B cell (primary cell): ENCODE data around the gene RAC2. TPM values are rescaled to one million over a fixed set of nuclear protein-coding genes. Genes with fewer than 3 reads are reported as not detected.

Experiments
- ATAC-seq: fragments of 200-7000 bp; cut with Tn5 transposase; one replicate; pipeline ENCODE4 v1.10.0; 2021; ENCODE audit warnings: low read depth, mild to moderate bottlenecking, moderate number of reproducible peaks, moderate library complexity
- CTCF ChIA-PET: fragments of 350-600 bp; sonication (Branson Sonifier 250); formaldehyde crosslinking; loops from one replicate; lab custom pipeline; 2021; ENCODE audit warnings: antibody characterized with exemption, inconsistent platforms; lab: Charles Lee
- POLR2A ChIA-PET: fragments of 350-600 bp; sonication (Branson Sonifier 250); formaldehyde crosslinking; loops from one replicate; lab custom pipeline; 2021; ENCODE audit warnings: antibody characterized with exemption; lab: Charles Lee
- DNase-seq: peaks from one replicate; pipeline ENCODE4 v3.0.0; 2013
- H2AFZ ChIP-seq: 2 replicates; pipeline ENCODE4 v1.6.1; 2012; ENCODE audit warnings: mild to moderate bottlenecking, low read depth, low read length; ENCODE audit not compliant: insufficient read depth, poor library complexity, severe bottlenecking
- H3K27ac ChIP-seq, 2 donors: 1 replicate in 1 of 2; 2 replicates in 1 of 2; pipeline ENCODE4 v1.5.1; 2012 to 2013; ENCODE audit warnings: low read length in 2 of 2, mild to moderate bottlenecking in 2 of 2, moderate library complexity in 1 of 2
- H3K27me3 ChIP-seq, 4 experiments: fragments of 200-600 bp in 1 of 4; sonication (generic) in 1 of 4; replicated peaks in 1 of 4; 1 replicate in 2 of 4; 2 replicates in 2 of 4; pipeline versions ENCODE4 v1.6.1 to v1.7.0; 2013 to 2016; ENCODE audit warnings: low read length in 3 of 4, mild to moderate bottlenecking in 2 of 4, mixed read lengths in 1 of 4, moderate library complexity in 1 of 4; ENCODE audit not compliant: insufficient read depth in 4 of 4, control insufficient read depth in 3 of 4; ENCODE audit errors: control extremely low read depth in 1 of 4
- H3K36me3 ChIP-seq, 2 experiments: replicated peaks in 1 of 2; 1 replicate in 1 of 2; 2 replicates in 1 of 2; pipeline versions ENCODE4 v1.6.1 to v1.7.1; 2013; ENCODE audit warnings: low read length in 1 of 2; ENCODE audit not compliant: insufficient read depth in 2 of 2, control insufficient read depth in 1 of 2; ENCODE audit errors: control extremely low read depth in 1 of 2, extremely low read depth in 1 of 2
- H3K4me1 ChIP-seq, 2 donors: fragments of 200-600 bp in 1 of 2; sonication (generic) in 1 of 2; 1 replicate in 1 of 2; 2 replicates in 1 of 2; pipeline versions ENCODE4 v1.5.1 to v1.6.1; 2013 to 2017; ENCODE audit warnings: low read length in 2 of 2; ENCODE audit not compliant: control insufficient read depth in 2 of 2, insufficient read depth in 2 of 2
- H3K4me2 ChIP-seq: replicated peaks from 2 replicates; pipeline ENCODE3; 2012; ENCODE audit warnings: mild to moderate bottlenecking, low read depth, low read length; ENCODE audit not compliant: poor library complexity, severe bottlenecking
- H3K4me3 ChIP-seq, 5 experiments: fragments of 200-600 bp in 1 of 5; sonication (generic) in 1 of 5; 1 replicate in 3 of 5; 2 replicates in 2 of 5; pipeline versions ENCODE4 v1.5.1 to v1.7.0; 2011 to 2016; ENCODE audit warnings: low read length in 4 of 5, mild to moderate bottlenecking in 4 of 5, low read depth in 2 of 5, control low read depth in 1 of 5, moderate library complexity in 1 of 5; ENCODE audit not compliant: insufficient read depth in 1 of 5; ENCODE audit errors: control extremely low read depth in 1 of 5, extremely low read depth in 1 of 5
- H3K79me2 ChIP-seq: fragments of 200-600 bp; sonication (generic); one replicate; pipeline ENCODE4 v1.6.0; 2016; ENCODE audit warnings: low read length; ENCODE audit not compliant: control insufficient read depth, insufficient read depth
- H3K9ac ChIP-seq: fragments of 200-600 bp; sonication (generic); 2 replicates; pipeline ENCODE4 v1.6.1; 2017; ENCODE audit warnings: mild to moderate bottlenecking, low read length, moderate library complexity
- H3K9me3 ChIP-seq, 3 donors: one replicate each; pipeline versions ENCODE4 v1.6.1 to v1.7.1; 2013; ENCODE audit warnings: low read length in 2 of 3; ENCODE audit not compliant: control insufficient read depth in 2 of 3, insufficient read depth in 1 of 3; ENCODE audit errors: control extremely low read depth in 1 of 3
- H4K20me1 ChIP-seq: 2 replicates; pipeline ENCODE4 v1.6.0; 2012; ENCODE audit warnings: mild to moderate bottlenecking, low read length; ENCODE audit not compliant: insufficient read depth, control insufficient read depth, poor library complexity, severe bottlenecking
- H3K27ac Mint-ChIP-seq: one replicate; pipeline ENCODE4 v1.8.0; 2021; ENCODE audit warnings: mixed read lengths
- H3K27me3 Mint-ChIP-seq: one replicate; pipeline ENCODE4 v1.8.0; 2021; ENCODE audit warnings: mixed read lengths
- H3K4me1 Mint-ChIP-seq: one replicate; pipeline ENCODE4 v1.8.0; 2021; ENCODE audit warnings: mixed read lengths
- H3K4me3 Mint-ChIP-seq: one replicate; pipeline ENCODE4 v1.8.0; 2021; ENCODE audit warnings: mixed read lengths
- H3K9me3 Mint-ChIP-seq: one replicate; pipeline ENCODE4 v1.8.0; 2022; ENCODE audit warnings: mixed read lengths; ENCODE audit not compliant: insufficient read depth
- EZH2 ChIP-seq: IDR thresholded peaks from 2 replicates; pipeline ENCODE4 v1.6.1; 2012; ENCODE audit warnings: borderline replicate concordance, low read depth, mild to moderate bottlenecking, moderate library complexity, low read length; ENCODE audit not compliant: insufficient read depth, poor library complexity, severe bottlenecking
- WGBS: methylation state at CpG from one replicate; pipeline ENCODE4 v1.1.5; 2013; ENCODE audit warnings: missing lambda C conversion rate; ENCODE audit not compliant: insufficient coverage; 5-methylcytosine and 5-hydroxymethylcytosine counted together
- intact Hi-C: fragments of 100-400 bp; cut with micrococcal nuclease; formaldehyde crosslinking; loops from one replicate; pipeline ENCODE4 v1.10.0; 2022
- polyA plus RNA-seq: library from polyadenylated mRNA; depleted of rRNA; stranded (reverse); fragments of >200 nt; gene quantifications from 2 replicates; pipeline ENCODE4 v1.2.3, GENCODE V29; 2012
- total RNA-seq, 2 donors: library from RNA; stranded (reverse); fragments of 120-200 nt in 1 of 2; gene quantifications; 1 replicate in 1 of 2; 2 replicates in 1 of 2; pipeline versions ENCODE4 v1.2.3 to v1.2.4, GENCODE V29; 2013 to 2022
- TF ChIP-seq, protein P1 (sequence below): fragments of 200-600 bp; IDR thresholded peaks from one replicate; pipeline ENCODE4 v1.8.0; 2022; ENCODE audit warnings: antibody characterized with exemption, mild to moderate bottlenecking

Gene RAC2
- total and polyA plus RNA-seq, 2 donors (not counting 1 experiment from before 2014, with no cell fraction given) = 273 to 776 TPM

DNA sequence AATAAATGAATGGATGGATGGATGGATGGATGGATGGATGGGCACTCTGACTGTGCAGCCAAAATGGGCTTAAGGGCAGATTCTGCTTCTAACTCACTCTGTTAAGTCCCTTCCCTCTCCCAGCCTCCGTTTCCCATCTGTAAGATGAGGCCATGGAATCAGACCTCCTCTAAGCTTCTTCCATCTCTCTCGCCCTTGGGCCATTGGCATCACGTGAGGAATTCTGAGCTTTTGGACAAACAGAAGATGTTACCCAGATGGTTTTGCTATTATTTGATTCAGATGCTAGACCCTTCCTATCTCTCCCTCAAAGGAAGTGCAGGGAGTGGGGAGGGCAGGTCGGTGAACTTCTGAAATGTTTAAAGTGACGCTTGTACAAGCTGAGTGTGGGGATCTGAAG, 34.2 kb upstream of the RAC2 start:
- WGBS = 100% methylated on average over 2 of the region's 5 CpGs
- peaks cover 49 to 76% of the 10 kb centered on the region in 2 donors for H3K4me1 ChIP-seq
- no peaks in the 10 kb centered on the region for H4K20me1 ChIP-seq
- no peaks in the 10 kb centered on the region for H3K27me3 ChIP-seq
- no peak for ATAC-seq
- Mint-ChIP-seq H3K27me3 (no peaks in the 10 kb centered on the region), H3K9me3 (no peaks in the 10 kb centered on the region), H3K4me3 (no peak overlapping the region), H3K4me1 (peaks cover 77% of the 10 kb centered on the region), H3K27ac (peak overlapping the region; percentile 26)
- H3K79me2 ChIP-seq = peaks cover 36% of the 10 kb centered on the region
- H3K4me3 ChIP-seq = no peak overlapping the region
- no peak overlapping the region for H3K9ac ChIP-seq
- no peaks in the 10 kb centered on the region for H3K36me3 ChIP-seq
- H3K4me2 ChIP-seq = no peak overlapping the region
- no peak for TF ChIP-seq EZH2
- TF ChIP-seq, protein P1, sequence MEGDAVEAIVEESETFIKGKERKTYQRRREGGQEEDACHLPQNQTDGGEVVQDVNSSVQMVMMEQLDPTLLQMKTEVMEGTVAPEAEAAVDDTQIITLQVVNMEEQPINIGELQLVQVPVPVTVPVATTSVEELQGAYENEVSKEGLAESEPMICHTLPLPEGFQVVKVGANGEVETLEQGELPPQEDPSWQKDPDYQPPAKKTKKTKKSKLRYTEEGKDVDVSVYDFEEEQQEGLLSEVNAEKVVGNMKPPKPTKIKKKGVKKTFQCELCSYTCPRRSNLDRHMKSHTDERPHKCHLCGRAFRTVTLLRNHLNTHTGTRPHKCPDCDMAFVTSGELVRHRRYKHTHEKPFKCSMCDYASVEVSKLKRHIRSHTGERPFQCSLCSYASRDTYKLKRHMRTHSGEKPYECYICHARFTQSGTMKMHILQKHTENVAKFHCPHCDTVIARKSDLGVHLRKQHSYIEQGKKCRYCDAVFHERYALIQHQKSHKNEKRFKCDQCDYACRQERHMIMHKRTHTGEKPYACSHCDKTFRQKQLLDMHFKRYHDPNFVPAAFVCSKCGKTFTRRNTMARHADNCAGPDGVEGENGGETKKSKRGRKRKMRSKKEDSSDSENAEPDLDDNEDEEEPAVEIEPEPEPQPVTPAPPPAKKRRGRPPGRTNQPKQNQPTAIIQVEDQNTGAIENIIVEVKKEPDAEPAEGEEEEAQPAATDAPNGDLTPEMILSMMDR = no peak
- no peak for DNase-seq
- no peaks in the 10 kb centered on the region for H3K9me3 ChIP-seq
- H3K27ac ChIP-seq = no peak overlapping the region
- CTCF ChIA-PET = interaction anchor here (1.7 to 11.9 kb wide), 2 partner anchors 9 to 31 kb away, joined by 3 to 126 read pairs; no protein-coding TSS in a partner anchor
- no peak overlapping the region for H2AFZ ChIP-seq
- intact Hi-C loops = no loop called here
- POLR2A ChIA-PET = no interaction called here

DNA sequence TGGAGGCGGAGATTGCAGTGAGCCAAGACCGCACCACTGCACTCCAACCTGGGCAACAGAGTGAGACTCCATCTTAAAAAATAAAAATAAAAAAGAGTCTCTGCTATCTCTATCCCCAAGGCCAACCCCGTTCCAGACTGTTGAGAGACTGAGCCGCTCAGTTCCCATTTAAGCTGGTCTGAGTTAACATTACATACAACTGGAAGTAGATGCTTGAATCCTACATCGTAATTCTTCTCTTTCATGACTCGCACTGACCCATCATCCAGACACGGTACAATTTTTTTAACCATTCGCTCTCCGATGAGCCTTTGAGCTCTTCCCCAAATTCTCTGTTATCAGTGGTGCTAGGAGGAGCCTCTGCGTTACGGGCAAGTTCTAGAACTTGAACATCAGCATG, 33.3 kb upstream of the RAC2 start:
- 100% methylated on average over 7 of the region's 11 CpGs for WGBS
- intact Hi-C loops = no loop called here

More for the DNA sequence above, 33.3 kb upstream of the RAC2 start:
- no peak for TF ChIP-seq EZH2
- no peaks in the 10 kb centered on the region for H3K27me3 ChIP-seq
- no peaks in the 10 kb centered on the region for H3K36me3 ChIP-seq
- no peak overlapping the region for H3K4me3 ChIP-seq
- no peak overlapping the region for H3K4me3 Mint-ChIP-seq
- H3K27ac ChIP-seq = no peak overlapping the region
- H3K4me2 ChIP-seq = no peak overlapping the region
- peaks cover 28% of the 10 kb centered on the region for H3K79me2 ChIP-seq
- peak overlapping the region; percentile 76 for H3K27ac Mint-ChIP-seq
- peaks cover 49 to 68% of the 10 kb centered on the region in 2 donors for H3K4me1 ChIP-seq
- no peak for ATAC-seq
- H3K9ac ChIP-seq = no peak overlapping the region
- H3K27me3 Mint-ChIP-seq = no peaks in the 10 kb centered on the region
- ChIA-PET CTCF (interaction anchor here (1.2 to 11.9 kb wide), 3 partner anchors 8 to 181 kb away, joined by 3 to 126 read pairs (median 3); no protein-coding TSS in a partner anchor), POLR2A (interaction anchor here (0.7 kb wide), 1 partner anchor 29 kb away, joined by 3 read pairs; no protein-coding TSS in a partner anchor)
- no peaks in the 10 kb centered on the region for H3K9me3 Mint-ChIP-seq
- H2AFZ ChIP-seq = no peak overlapping the region
- no peak for DNase-seq
- H4K20me1 ChIP-seq = no peaks in the 10 kb centered on the region
- H3K9me3 ChIP-seq = no peaks in the 10 kb centered on the region
- peaks cover 72% of the 10 kb centered on the region for H3K4me1 Mint-ChIP-seq
